Measurements from ENCODE around the gene ACADS.

DNA sequence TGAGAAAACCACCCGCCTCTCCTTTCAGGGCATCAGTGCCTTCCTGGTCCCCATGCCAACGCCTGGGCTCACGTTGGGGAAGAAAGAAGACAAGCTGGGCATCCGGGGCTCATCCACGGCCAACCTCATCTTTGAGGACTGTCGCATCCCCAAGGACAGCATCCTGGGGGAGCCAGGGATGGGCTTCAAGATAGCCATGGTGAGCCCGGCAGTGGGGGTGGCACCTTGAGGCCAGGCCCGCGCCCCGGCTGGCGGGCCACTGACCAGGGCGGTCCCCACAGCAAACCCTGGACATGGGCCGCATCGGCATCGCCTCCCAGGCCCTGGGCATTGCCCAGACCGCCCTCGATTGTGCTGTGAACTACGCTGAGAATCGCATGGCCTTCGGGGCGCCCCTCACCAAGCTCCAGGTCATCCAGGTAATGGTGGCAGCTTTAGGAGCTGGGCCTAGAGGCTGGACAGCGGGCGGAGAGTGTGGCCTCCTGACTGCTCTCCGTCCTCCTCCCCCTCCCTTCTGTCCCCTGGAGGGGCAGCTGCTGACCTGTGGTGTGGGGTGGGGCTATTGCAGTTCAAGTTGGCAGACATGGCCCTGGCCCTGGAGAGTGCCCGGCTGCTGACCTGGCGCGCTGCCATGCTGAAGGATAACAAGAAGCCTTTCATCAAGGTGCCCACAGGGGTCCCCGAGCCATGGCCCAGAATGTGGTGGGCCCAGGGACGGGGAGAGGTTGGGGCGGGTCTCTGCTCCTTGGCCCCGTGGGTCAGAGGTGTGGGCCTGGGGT is 12.8 kb downstream of the ACADS start:
- TF ChIP-seq CTCF (IDR thresholded peaks at IDR 0.05) (no peak), POLR2A (IDR thresholded peaks at IDR 0.05) (no peak)
